SK-N-SH treated with all-trans-retinoic acid at 6 μM for 48 hours (cell line): Measurements from ENCODE around the gene NEIL1.

ENCODE experiments used
- ATAC-seq: fragments of 200-7000 bp; cut with Tn5 transposase; 3 replicates; pipeline ENCODE4 v1.9.1; 2020; ENCODE audit warnings: mild to moderate bottlenecking, moderate library complexity
- BACH2 ChIP-seq: fragments of 250-450 bp; sonication (Bioruptor Pico); IDR thresholded peaks from 2 replicates; pipeline ENCODE4 v1.9.0; 2021; ENCODE audit warnings: mild to moderate bottlenecking, borderline replicate concordance
- CREB5 ChIP-seq: fragments of 250-450 bp; sonication (Bioruptor Pico); IDR thresholded peaks from 2 replicates; pipeline ENCODE4 v1.5.1; 2020; ENCODE audit warnings: low read depth, mild to moderate bottlenecking, moderate library complexity
- CSRNP3 ChIP-seq: fragments of 250-450 bp; sonication (Bioruptor Pico); IDR thresholded peaks from 2 replicates; pipeline ENCODE4 v1.5.1; 2021; ENCODE audit warnings: mild to moderate bottlenecking, moderate library complexity
- ESRRG ChIP-seq: fragments of 250-450 bp; sonication (Bioruptor Pico); IDR thresholded peaks from 2 replicates; pipeline ENCODE4 v1.6.1; 2021; ENCODE audit warnings: mild to moderate bottlenecking
- ISL1 ChIP-seq: fragments of 250-450 bp; sonication (Bioruptor Pico); IDR thresholded peaks from 2 replicates; pipeline ENCODE4 v2.1.2; 2022; ENCODE audit warnings: mild to moderate bottlenecking, moderate library complexity
- OSR1 ChIP-seq: fragments of 250-450 bp; sonication (Bioruptor Pico); IDR thresholded peaks from 2 replicates; pipeline ENCODE4 v1.8.0; 2022; ENCODE audit warnings: moderate library complexity, mild to moderate bottlenecking, inconsistent platforms
- POU6F1 ChIP-seq: fragments of 250-450 bp; sonication (Bioruptor Pico); IDR thresholded peaks from 2 replicates; pipeline ENCODE4 v1.8.0; 2021; ENCODE audit warnings: low read depth, mild to moderate bottlenecking, moderate library complexity, borderline replicate concordance
- PPARA ChIP-seq: fragments of 250-450 bp; sonication (Bioruptor Pico); IDR thresholded peaks from 2 replicates; pipeline ENCODE4 v1.5.0; 2020; ENCODE audit warnings: mild to moderate bottlenecking, borderline replicate concordance
- TOX ChIP-seq: fragments of 250-450 bp; sonication (Bioruptor Pico); IDR thresholded peaks from 2 replicates; pipeline ENCODE4 v1.8.0; 2021; ENCODE audit warnings: mild to moderate bottlenecking, moderate library complexity, borderline replicate concordance
- TSHZ2 ChIP-seq: fragments of 250-450 bp; sonication (Bioruptor Pico); IDR thresholded peaks from 2 replicates; pipeline ENCODE4 v1.5.0; 2020; ENCODE audit warnings: mild to moderate bottlenecking, moderate library complexity
- ZFP3 ChIP-seq: fragments of 250-450 bp; sonication (Bioruptor Pico); IDR thresholded peaks from 2 replicates; pipeline ENCODE4 v1.5.0; 2020; ENCODE audit warnings: mild to moderate bottlenecking, moderate library complexity
- ZFP30 ChIP-seq: fragments of 450-650 bp; formaldehyde crosslinking; IDR thresholded peaks from 2 replicates; pipeline ENCODE4 v1.5.0; 2022; ENCODE audit warnings: mild to moderate bottlenecking, moderate library complexity
- ZNF565 ChIP-seq: fragments of 450-650 bp; formaldehyde crosslinking; conservative IDR thresholded peaks from 2 replicates; pipeline ENCODE4 v1.5.0; 2020; ENCODE audit warnings: low read depth, mild to moderate bottlenecking, moderate library complexity
- ZNF70 ChIP-seq: fragments of 450-650 bp; formaldehyde crosslinking; IDR thresholded peaks from 2 replicates; pipeline ENCODE4 v1.5.0; 2020; ENCODE audit warnings: mild to moderate bottlenecking, moderate library complexity
- ZNF8 ChIP-seq: fragments of 450-650 bp; formaldehyde crosslinking; IDR thresholded peaks from 2 replicates; pipeline ENCODE4 v1.5.0; 2020; ENCODE audit warnings: mild to moderate bottlenecking, moderate library complexity
- TF ChIP-seq, protein P1 (sequence below): fragments of 250-450 bp; sonication (Bioruptor Pico); IDR thresholded peaks from 2 replicates; pipeline ENCODE4 v1.8.0; 2020; ENCODE audit warnings: mild to moderate bottlenecking, moderate library complexity, borderline replicate concordance

The NEIL1 gene

GRCh38 chr15:75327005-75327404, 19.8 kb upstream of the NEIL1 start (continued):
- TF ChIP-seq BACH2 (CRISPR knock-in tag) (no peak), ISL1 (no peak), ESRRG (CRISPR knock-in tag) (no peak), TSHZ2 (CRISPR knock-in tag) (no peak)
- TF ChIP-seq, all 23 proteins: peak for 0

GRCh38 chr15:75327491-75327890, 19.3 kb upstream of the NEIL1 start:
- TF ChIP-seq CREB5 = no peak
- TF ChIP-seq POU6F1 = no peak
- TF ChIP-seq ZFP30 (CRISPR knock-in tag) = no peak
- TF ChIP-seq TOX = no peak
- TF ChIP-seq ZNF8 (CRISPR knock-in tag) = no peak
- no peak for TF ChIP-seq ZNF70 (CRISPR knock-in tag)
- TF ChIP-seq PPARA (CRISPR knock-in tag) = no peak
- TF ChIP-seq, protein P1, sequence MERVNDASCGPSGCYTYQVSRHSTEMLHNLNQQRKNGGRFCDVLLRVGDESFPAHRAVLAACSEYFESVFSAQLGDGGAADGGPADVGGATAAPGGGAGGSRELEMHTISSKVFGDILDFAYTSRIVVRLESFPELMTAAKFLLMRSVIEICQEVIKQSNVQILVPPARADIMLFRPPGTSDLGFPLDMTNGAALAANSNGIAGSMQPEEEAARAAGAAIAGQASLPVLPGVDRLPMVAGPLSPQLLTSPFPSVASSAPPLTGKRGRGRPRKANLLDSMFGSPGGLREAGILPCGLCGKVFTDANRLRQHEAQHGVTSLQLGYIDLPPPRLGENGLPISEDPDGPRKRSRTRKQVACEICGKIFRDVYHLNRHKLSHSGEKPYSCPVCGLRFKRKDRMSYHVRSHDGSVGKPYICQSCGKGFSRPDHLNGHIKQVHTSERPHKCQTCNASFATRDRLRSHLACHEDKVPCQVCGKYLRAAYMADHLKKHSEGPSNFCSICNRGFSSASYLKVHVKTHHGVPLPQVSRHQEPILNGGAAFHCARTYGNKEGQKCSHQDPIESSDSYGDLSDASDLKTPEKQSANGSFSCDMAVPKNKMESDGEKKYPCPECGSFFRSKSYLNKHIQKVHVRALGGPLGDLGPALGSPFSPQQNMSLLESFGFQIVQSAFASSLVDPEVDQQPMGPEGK (CRISPR knock-in tag) = no peak
- no peak for TF ChIP-seq ZNF565 (CRISPR knock-in tag)
- no peak for TF ChIP-seq CSRNP3 (CRISPR knock-in tag)
- no peak for TF ChIP-seq TSHZ2 (CRISPR knock-in tag)
- no peak for TF ChIP-seq ZFP3 (CRISPR knock-in tag)
- no peak for ATAC-seq

- TF ChIP-seq OSR1 (CRISPR knock-in tag) = no peak
- TF ChIP-seq ZNF565 (CRISPR knock-in tag) = no peak
- no peak for ATAC-seq
Measured at GRCh38 chr15:75328493-75329314, 18.1 kb upstream of the NEIL1 start.
